ENCODE data around the gene UTP18.
"Not testable (repeated sequence)": the region's sequence is repeated elsewhere in the genome, so short reads cannot be mapped to it uniquely, and the experiment has no call there.

The UTP18 gene

GRCh38 chr17:51258756-51259563 is 1.4 kb upstream of the UTP18 start:
- peak overlapping the region; percentile 91 for H3K4me3 ChIP-seq (ENCODE audit: low read depth, low read length)

GRCh38 chr17:51259564-51260236 is 646 bp upstream of the UTP18 start, which contains the start of gene MBTD1:
Gene MBTD1, minus strand, starts transcription at chr17:51260049. Its CDS starts 34,888 bp downstream, at chr17:51225161.
- H3K4me3 ChIP-seq (ENCODE audit: low read depth, low read length): peak within 1 kb of the TSS; percentile 91

- H3K4me3 ChIP-seq (ENCODE audit: low read depth, low read length): peak overlapping the region; percentile 91
These were observed 948 bp downstream of the UTP18 start for GRCh38 chr17:51261024-51261963.

GRCh38 chr17:51263006-51263405 is 2.7 kb downstream of the UTP18 start:
- no peak overlapping the region for H3K4me3 ChIP-seq (ENCODE audit: low read depth, low read length)

- H3K4me3 ChIP-seq (ENCODE audit: low read depth, low read length): not testable (repeated sequence)
These were observed 4.1 kb downstream of the UTP18 start for GRCh38 chr17:51264466-51264865.

- no peak overlapping the region for H3K4me3 ChIP-seq (ENCODE audit: low read depth, low read length)
These were observed 9.6 kb downstream of the UTP18 start for GRCh38 chr17:51269991-51270390.

GRCh38 chr17:51270636-51271035 is 10.3 kb downstream of the UTP18 start:
- H3K4me3 ChIP-seq (ENCODE audit: low read depth, low read length): no peak overlapping the region

- H3K4me3 ChIP-seq (ENCODE audit: low read depth, low read length): no peak overlapping the region
These were observed 12.5 kb downstream of the UTP18 start for GRCh38 chr17:51272812-51273211.

- no peak overlapping the region for H3K4me3 ChIP-seq (ENCODE audit: low read depth, low read length)
These were observed 15.0 kb downstream of the UTP18 start for GRCh38 chr17:51275381-51275780.

- no peak overlapping the region for H3K4me3 ChIP-seq (ENCODE audit: low read depth, low read length)
These were observed 18.8 kb downstream of the UTP18 start for GRCh38 chr17:51279183-51279582.

- H3K4me3 ChIP-seq (ENCODE audit: low read depth, low read length): no peak overlapping the region
These were observed 27.1 kb downstream of the UTP18 start for GRCh38 chr17:51287412-51287811.

GRCh38 chr17:51289696-51290111 is 29.4 kb downstream of the UTP18 start:
- H3K4me3 ChIP-seq (ENCODE audit: low read depth, low read length): no peak overlapping the region

- not testable (repeated sequence) for H3K4me3 ChIP-seq (ENCODE audit: low read depth, low read length)
These were observed 34.0 kb downstream of the UTP18 start for GRCh38 chr17:51294338-51294737.

GRCh38 chr17:51298508-51299371 is 38.4 kb downstream of the UTP18 start:
- no peak overlapping the region for H3K4me3 ChIP-seq (ENCODE audit: low read depth, low read length)

GRCh38 chr17:51299859-51300258 is 39.5 kb downstream of the UTP18 start:
- H3K4me3 ChIP-seq (ENCODE audit: low read depth, low read length): no peak overlapping the region

GRCh38 chr17:51305182-51305581 is 44.8 kb downstream of the UTP18 start:
- H3K4me3 ChIP-seq (ENCODE audit: low read depth, low read length): no peak overlapping the region

- H3K4me3 ChIP-seq (ENCODE audit: low read depth, low read length): not testable (repeated sequence)
These were observed 51.7 kb downstream of the UTP18 start for GRCh38 chr17:51312003-51312402.

- H3K4me3 ChIP-seq (ENCODE audit: low read depth, low read length): no peak overlapping the region
These were observed 58.8 kb downstream of the UTP18 start for GRCh38 chr17:51319186-51319585.

GRCh38 chr17:51322390-51323029 is 62.2 kb downstream of the UTP18 start:
- no peak overlapping the region for H3K4me3 ChIP-seq (ENCODE audit: low read depth, low read length)

GRCh38 chr17:51325471-51325870 is 65.1 kb downstream of the UTP18 start:
- H3K4me3 ChIP-seq (ENCODE audit: low read depth, low read length): no peak overlapping the region
